Measurements from ENCODE around the gene BICRAL.
"Not testable (repeated sequence)": the region's sequence is repeated elsewhere in the genome, so short reads cannot be mapped to it uniquely, and the experiment has no call there.

- not testable (repeated sequence) for TF ChIP-seq SMC3 (IDR thresholded peaks at IDR 0.05; ENCODE audit: low read depth, low read length); CTCF (IDR thresholded peaks at IDR 0.05); USF2 (IDR thresholded peaks at IDR 0.05; ENCODE audit: borderline replicate concordance, low read depth, low read length)
Observed at GRCh38 chr6:42894041-42894828, 112.4 kb downstream of the BICRAL start.
